Retinal pigment epithelial cell (primary cell): ENCODE measurements around the gene LRFN2.

Source experiments
- DNase-seq: peaks from one replicate; pipeline ENCODE4 v3.0.0-alpha.2; 2010; ENCODE audit warnings: low read depth
- H3K4me3 ChIP-seq: 2 replicates; pipeline ENCODE4 v1.5.1; 2011; ENCODE audit warnings: mild to moderate bottlenecking, low read length, control low read depth, moderate library complexity
- CTCF ChIP-seq: conservative IDR thresholded peaks from 2 replicates; pipeline ENCODE4 v1.5.1; 2011; ENCODE audit warnings: low read depth, low read length, control low read depth, inconsistent platforms

The LRFN2 gene

GRCh38 chr6:40353967-40354452 is 233.2 kb downstream of the LRFN2 start:
- TF ChIP-seq CTCF, result no peak
- DNase-seq, result no peak
- no peak overlapping the region for H3K4me3 ChIP-seq

GRCh38 chr6:40353197-40353966 is 233.8 kb downstream of the LRFN2 start:
- no peak for TF ChIP-seq CTCF
- DNase-seq, result no peak
- H3K4me3 ChIP-seq, result no peak overlapping the region

GRCh38 chr6:40352527-40353170 is 234.5 kb downstream of the LRFN2 start:
- TF ChIP-seq CTCF, result no peak
- no peak for DNase-seq
- no peak overlapping the region for H3K4me3 ChIP-seq

DNA sequence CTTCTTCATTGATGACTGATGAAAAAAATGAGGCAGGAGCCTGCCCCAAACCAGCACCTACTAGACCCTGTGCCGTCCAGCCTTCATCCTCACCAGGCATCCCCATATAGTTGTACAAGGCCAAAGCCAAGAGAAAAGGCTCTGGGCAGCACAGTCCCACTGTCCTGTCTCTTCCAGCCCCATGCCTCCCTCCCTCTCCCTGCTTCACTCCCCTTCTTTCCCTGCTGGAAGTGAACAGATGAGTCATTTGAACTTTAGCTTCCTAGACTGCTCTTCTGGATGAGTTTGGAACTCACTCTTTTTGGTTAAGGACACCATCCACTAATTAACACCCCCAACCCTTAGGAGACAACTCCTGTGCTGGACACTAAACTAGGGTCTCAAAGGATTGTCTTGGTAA is 235.2 kb downstream of the LRFN2 start:
- DNase-seq, result no peak
- TF ChIP-seq CTCF, result no peak
- H3K4me3 ChIP-seq, result no peak overlapping the region

- DNase-seq, result no peak
- no peak for TF ChIP-seq CTCF
- no peak overlapping the region for H3K4me3 ChIP-seq
These were observed 236.4 kb downstream of the LRFN2 start for GRCh38 chr6:40350747-40351217.

GRCh38 chr6:40349901-40350746 is 237.0 kb downstream of the LRFN2 start:
- DNase-seq, result no peak
- no peak overlapping the region for H3K4me3 ChIP-seq
- no peak for TF ChIP-seq CTCF
